RPMI8226 (cell line): ENCODE results near the gene LY6G6F.

Experiments used
- DNase-seq: peaks from one replicate; pipeline ENCODE4 v3.0.0-alpha.2; 2015

LY6G6F gene

DNA sequence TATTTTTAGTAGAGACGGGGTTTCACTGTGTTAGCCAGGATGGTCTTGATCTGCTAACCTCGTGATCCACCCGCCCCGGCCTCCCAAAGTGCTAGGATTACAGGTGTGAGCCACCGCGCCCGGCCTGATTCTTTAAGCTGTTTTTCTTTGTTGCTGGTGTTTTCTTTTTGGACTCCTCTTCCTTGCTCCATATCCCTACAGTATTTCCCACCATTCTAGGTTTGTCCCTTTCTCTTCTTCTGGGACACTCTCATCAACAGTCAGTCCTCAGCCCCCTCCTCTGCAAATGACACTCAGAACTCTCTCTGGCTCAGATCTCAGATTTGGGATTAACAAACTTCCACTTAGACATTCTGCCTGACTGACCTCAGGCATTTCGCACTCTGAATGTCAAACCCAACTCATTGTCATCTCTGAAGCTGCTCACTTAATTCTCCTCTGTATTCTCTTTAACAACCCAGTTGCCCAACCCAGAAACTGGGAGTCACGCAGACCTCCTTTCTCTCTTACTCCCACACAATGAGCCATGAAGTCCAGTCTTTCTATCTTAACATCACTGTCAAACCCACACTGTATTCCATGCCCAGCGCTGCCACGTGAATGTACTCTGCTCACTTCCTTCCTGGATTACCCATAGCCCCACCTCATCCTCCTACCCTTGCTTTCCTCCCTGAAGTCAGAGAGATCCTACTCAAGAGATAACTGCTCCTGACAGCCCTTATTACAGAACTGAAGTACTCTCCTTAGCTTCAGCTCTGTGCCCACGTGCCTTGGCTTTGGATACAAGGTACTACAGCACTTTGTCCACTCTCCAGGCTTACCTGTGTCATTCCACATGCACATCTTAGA lies 19.1 kb downstream of the LY6G6F start:
- DNase-seq: no peak

DNA sequence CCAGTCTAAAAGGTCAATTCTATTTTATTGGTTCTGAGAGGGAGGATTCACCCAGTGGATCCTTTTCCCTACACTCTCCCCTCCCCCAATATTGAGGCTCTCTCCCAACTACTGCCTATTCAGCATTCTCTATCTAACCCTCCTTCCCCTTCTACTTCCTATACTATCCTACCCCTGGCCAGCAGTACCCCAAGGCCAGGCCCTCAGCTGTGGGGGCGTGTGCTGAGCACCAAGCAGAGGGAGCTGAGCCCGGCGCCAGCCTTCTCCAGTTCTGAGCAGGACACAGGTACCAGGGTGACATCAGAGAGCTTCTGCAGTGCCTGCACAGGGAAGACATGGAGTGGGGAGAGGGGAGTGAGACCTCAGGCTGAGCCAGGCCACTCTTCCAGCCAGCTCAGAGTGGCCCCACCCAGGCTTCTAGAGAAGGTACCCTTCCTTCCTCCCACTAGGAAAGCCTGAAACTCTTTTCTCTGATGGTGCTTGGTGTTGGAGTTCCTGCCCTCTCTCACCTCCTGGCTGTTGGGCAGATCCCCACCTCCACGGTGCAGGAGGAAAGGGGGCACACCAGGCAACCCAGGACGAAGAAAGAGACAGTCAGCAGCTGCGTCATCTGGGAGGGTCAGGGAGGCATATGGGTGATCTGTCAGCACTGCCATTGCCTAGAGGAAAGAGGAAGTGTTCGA lies 20.5 kb downstream of the LY6G6F start:
- peak; percentile 91 for DNase-seq

DNA sequence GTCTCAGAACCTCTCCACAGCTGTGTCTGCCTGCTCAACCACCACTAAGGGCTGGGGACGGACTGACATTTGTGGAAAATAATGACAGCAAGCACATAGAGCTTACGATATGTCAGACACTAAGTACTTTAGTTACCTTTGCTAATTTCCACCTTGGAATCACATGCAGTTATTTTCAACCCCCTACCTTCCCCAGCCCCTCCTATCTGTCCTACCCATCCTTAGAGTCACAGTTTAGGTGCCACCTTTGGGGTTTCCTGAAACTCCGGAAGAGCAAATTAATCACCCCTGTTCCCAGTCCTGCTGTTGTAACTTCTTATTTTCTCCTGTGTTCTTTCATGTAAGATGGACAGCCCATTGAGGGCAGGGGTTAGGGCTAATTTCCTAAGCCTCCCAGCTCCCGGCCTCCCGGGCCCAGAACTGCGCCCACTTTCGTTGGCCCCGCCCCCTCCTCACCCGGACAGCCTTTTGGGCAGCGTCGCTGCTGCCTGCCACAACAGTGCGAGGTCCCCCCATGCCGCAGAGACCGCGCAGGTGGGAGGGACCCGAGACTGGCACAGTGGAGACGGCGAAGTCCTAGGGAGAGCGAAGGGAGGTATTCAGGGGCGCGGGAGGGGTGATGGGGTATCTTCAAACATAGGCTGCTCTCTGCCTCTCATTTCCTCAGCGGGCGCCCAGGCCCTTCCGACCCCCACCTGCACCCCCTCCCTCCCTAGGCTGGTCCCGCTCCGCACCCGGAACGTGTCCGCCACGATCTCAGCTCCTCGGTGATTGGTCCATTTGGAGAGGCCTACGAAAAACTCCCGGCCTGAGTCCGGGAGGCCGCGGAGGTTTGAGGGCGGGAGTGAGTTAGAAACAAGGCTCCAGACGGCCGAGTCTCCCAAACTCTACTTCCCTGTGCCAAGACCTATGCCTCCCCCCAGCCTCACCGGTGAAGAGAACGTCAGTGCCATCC lies 21.3 kb downstream of the LY6G6F start:
- no peak for DNase-seq

DNA sequence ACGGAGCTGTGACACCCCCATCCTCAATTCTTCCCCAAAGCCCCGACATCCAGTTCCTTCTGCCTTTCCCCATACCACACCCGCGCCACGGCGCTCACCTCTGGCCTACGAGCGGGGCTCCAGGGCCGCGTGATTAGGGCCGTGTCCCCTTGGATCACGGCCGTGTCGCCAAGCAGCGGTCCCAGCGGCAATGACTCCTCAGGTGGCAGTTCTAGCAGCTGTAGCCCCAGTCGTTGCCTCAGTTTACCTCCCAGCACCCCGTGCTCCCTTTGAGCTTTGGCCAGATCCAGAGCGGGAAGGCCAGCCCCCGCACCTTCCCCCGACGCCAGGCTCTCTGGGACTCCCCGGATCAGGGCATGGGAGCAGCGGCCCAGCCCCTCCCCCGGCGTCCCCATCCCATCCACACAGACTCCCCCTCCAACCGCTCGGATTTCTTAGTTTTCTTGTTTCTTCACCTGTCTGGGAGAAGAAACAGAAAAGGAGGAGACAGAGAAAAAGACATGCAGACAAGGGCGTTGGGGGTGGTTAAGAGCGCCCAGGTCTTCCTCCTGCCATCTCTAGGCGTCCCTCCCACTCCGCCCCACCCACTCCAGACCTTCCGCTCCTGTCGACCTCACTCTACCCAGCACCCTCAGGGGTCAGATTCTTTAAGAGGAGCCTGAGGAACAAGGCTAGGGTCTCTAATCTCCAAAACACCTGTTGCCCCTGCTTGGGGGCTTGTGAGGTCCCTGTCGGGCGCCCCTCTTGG lies 22.3 kb downstream of the LY6G6F start, which contains the start of gene DDAH2:
DDAH2 (minus strand) TSS at position 533 of the 748 bp plus-strand sequence; CDS start at position 395, 138 bp downstream.
- DNase-seq: no peak

DNA sequence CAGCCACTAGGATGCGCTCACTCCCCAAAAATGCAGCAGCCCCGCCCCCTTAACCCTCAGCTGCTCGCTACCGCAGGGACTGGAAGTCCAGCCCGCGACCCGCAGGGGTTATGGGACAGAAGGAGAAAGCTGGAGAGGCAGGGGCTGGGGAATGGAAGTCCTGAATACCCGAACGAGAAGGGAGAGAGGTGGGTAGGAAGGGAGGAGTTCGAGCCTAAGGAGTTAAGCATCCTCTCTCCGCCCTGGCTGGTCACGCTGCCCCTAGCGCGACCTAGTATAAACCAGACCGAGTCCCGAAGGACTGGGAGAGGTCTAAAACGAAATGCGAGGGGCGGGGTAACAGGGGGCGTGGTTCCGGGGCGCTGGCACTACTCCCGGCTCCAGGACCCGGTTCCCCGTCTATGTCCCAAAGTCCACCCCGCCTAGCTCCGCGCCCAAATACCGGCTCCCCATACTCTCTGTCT lies 22.9 kb downstream of the LY6G6F start:
- peak; percentile 81 for DNase-seq

DNA sequence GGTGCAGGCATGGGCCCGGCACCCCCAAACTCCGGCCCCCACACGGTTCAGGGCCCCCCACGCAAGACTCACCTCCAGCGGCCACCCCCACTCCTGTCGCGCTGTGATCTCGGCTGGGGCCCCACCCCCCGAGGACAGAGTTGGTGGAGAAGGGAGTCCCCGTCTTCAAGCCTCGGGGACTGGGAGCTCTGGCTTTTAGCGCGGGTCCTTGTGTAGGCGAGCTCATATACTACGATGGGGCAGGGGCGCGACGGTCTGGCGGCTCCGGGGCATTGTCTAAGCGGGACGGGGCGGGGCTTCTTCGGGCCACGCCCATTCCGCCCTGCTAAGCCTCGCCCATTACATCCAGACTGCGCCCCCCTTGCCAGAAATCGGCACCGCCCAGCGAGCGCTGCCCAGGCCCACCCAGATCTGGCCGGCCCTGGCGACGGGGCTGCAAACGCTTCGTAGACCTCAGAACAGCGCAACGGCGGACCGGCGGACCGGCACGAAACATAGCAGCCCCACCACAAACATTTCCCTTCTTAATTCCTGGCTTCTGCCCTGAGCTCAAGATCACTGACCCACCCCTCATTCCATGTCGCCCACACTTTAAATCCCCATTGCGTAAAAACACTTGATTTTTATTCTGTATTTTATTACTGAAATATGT lies 23.4 kb downstream of the LY6G6F start:
- peak; percentile 60 for DNase-seq

DNA sequence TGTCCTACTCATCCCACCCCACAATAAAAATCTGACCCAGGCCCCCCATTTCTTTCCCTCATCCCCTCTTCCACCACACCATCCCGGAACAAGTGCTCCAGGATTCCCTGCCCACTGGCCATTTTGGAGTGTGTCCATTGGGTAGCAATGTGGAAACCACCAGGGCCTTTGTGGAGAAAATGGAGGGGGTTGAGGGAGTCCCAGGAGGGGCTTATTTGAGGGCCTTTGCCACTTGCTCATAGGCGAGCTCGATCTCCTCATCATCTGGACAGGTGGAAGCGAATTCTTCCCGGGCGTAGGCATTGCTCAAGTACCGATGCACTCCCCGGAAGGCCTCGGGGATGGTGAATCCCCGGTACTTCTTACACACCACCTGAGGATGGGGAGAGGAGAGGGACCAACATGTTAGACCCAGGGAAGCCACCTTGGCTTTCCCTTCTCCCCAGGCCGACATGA lies 24.0 kb downstream of the LY6G6F start:
- no peak for DNase-seq

DNA sequence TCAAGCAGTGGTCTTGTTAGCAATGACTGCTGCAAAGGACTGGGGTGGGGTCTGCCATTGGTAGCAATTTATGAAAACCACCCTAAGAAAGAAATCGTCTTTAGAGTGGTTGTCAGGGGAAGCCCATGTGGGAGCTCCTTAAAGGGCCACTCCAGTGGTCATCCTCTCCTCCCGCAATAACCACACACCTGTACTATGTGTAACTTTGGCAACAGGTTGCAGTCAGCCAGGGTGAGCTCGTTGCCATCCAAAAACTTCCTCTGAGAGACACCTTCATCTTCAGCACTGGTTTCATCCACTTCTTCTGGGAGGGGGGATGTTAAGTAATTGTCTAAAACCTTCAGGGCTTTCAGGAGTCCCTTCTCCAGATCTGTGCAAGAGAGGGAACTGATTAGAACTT lies 25.4 kb downstream of the LY6G6F start:
- DNase-seq: no peak

DNA sequence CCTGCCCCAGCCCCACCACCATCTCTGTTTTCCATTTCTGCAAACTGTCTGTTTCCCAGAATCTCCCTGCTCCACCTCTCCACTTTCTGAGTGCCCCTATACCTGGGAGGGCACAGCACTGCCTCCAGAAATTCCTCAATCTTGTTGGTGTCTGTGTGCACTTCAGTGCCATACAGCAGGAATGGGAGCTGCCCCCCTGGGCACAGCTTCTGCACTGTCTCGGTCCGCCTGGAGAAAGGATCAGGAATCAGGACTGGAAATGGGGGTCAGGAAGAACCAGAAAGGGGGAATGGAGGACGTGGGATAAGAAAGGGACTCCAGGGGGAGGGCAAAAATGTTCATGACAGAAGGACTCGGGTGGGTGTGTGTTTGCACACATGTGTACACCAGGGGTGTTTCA lies 27.1 kb downstream of the LY6G6F start:
- DNase-seq: no peak

DNA sequence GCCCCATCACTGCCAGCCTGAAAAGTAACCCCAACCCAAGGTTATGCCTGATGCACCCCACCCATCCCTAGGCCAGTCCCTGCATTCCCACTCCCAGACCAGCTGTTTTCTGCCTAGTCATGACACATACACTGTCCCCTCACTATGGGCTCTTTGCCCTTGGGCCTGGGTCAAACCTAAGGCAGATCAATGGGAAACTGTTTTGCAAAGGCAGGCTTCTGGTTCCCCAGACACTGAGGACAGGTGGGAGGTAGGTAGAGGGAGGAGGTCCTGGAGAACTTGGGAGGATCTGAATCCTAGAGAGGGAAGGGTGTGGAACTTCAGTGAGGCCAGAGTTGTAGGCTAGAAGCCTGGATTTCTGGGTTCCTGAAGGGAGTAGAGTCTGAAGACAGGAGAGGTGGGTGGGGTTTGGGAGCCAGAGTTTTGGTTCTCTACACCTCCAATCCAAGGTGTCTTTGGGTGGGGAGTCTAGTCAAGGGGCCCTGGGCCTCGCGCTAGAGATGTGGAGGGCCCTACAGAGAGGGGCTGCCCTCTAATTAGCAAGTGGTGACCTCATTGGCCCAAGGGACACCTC lies 27.7 kb downstream of the LY6G6F start:
- DNase-seq: no peak

DNA sequence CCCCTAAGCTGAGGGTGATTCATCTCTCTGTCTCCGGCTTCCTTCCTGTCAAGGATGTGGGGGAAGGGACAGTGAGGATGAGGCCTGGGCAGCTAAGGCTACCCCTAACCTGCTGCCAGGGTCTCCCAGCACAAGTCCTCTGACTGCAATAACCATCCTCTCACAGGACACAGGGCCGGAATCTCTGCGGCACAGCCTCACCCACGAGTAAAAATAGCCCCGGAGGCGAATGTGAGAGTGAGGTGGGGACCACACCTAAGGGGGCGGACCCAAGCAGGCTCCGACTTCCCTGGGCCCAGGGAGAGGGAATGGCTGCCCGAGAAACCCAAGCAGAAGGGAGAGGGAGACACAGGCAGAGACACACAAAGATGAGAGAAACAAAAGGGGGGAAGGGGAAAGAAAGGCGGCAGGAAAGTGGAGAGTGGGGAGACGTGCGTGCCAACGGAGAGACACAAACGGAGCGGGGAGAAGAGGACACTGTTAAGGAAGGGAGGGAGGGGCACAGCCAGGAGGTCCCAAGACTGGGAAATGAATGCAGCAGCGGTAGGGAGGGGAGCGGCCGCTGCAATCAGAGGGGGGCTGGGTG lies 28.2 kb downstream of the LY6G6F start:
- DNase-seq: peak; percentile 60

DNA sequence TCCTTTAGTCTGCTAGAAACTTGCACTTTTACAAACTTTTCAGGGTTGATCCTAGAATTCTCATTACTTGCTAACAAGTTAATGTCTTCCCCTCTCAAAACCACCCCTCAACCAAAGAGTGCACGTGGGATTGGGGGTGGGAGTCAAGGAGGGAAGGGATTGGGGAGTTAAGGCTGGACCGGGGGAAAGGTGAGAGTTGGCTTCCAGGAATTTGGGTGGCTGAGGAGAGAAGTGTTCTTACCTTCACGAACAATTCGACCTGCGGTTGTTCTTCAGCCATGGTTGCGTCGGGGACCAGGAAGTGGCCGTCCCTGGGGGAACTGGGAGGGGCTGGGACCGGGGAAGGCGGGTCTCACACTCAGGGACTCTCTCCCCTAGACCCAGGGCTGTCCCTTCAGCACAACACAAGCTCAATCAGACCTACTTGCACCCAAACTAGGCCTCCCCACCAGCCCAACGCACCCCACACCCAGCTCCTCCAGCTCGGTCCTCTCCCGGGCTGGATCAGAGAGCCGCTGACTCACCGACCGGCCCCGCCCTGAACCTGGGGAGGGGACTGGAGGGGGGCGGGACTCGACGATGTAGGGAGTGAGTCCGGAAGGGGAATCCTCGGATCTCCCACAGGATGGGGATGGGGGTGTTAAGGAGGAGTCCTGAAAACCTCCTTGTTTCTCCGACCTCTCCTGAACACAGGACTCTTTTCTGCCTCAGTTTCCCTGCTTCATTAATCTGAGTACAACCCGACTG lies 29.5 kb downstream of the LY6G6F start, which contains the start of gene CLIC1:
CLIC1 (minus strand) TSS at position 510 of the 747 bp plus-strand sequence; CDS start at position 280, 230 bp downstream.
- peak; percentile 78 for DNase-seq

DNA sequence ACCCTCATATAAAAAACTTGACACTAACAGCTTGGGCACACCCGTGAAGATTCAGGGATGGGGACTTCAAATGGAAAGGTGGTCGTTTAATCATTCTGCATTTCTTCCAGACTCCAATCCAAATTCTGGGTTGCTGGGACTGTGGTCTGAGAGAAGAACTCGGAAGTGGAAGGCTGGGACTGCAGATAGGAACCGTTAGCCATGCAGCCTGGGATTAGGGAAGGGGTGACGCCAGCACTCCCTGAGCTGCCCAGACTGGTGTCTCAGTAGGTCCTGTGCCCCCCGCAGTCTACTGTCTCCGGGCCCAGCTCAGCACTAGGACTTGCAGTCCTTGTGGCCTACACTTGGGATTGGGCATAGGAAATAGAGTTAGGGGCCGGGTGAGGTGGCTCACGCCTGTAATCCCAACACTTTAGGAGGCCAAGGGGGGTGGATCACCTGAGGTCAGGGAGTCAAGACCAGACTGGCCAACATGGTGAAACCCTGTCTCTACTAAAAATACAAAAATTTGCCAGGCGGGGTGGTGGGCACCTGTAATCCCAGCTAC lies 30.2 kb downstream of the LY6G6F start:
- no peak for DNase-seq

DNA sequence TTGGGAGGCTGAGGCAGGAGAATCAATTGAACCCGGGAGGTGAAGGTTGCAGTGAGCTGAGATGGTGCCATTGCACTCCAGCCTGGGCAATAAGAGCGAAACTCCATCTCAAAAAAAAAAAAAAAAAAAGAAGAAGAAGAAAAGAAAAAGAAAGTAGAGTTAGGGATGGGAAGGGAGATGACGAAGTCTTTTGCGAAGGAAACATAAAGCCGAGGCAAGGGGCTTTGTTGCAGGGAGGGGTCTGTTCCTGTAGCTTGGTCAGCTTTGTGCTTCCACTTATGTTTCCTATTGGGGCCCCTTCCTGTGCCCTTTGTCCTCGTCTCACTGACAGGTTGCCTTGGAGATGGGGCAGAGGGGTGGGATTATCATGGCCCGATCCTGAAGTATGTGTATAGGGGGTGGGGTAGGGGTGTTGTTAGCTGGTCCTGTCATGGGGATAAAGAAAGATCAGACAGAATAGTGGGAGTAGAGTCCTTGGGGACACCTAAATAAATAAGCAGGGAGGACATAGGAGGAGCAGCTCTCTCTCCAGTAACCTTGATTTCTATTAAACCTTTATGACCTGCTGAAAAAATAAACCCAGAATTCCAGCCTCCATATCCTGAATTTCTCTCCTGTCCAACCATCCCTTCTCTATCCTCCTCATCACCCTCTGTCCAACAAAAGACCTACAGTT lies 30.8 kb downstream of the LY6G6F start:
- DNase-seq: peak; percentile 37

DNA sequence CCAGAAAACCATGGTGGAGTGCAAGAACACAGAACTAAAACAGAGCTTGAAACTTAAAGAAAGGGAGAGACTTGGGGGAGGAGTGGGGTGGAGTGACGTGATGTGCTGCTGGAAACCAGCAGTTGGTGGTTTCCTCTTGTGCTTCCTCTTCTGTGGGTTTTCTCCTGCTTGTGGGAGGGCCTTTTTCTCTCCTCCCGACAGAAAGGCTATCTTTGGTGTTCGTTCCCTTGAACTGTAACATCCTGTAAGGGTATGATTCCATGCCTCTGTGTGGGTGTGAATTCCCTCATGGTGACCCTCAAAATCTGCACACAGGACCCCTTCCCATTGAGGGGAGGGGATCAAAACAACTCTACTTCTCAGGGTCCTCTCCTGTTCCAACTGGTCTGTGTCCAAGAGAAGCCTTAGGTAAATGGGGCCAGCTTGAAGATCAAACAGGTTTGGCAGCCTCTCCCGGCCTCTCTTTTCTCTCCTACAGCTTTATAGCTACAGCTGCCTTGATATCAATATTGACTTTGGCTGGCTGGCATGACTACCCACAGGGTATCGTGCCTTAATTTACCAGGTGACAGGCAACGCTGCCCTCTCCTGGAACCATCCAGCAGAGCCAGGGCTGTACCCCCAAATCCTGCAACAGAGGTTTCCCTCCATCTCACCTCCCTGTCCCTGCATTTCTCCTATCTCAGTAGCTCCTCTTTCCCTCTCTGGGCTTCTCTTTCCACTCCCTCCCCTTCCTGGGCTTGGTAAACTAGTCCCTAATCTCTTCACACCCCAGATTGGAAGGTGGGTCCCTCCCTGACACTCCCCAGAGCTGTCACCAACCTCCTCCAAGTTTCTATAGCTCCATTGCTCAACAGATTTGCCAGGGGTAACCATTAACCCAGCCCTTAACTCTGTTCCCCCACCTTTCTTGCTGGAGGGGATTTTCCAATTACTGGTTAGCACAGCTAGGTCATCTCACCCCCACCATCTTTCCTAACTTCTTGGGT lies 31.6 kb downstream of the LY6G6F start:
- DNase-seq: peak; percentile 87

DNA sequence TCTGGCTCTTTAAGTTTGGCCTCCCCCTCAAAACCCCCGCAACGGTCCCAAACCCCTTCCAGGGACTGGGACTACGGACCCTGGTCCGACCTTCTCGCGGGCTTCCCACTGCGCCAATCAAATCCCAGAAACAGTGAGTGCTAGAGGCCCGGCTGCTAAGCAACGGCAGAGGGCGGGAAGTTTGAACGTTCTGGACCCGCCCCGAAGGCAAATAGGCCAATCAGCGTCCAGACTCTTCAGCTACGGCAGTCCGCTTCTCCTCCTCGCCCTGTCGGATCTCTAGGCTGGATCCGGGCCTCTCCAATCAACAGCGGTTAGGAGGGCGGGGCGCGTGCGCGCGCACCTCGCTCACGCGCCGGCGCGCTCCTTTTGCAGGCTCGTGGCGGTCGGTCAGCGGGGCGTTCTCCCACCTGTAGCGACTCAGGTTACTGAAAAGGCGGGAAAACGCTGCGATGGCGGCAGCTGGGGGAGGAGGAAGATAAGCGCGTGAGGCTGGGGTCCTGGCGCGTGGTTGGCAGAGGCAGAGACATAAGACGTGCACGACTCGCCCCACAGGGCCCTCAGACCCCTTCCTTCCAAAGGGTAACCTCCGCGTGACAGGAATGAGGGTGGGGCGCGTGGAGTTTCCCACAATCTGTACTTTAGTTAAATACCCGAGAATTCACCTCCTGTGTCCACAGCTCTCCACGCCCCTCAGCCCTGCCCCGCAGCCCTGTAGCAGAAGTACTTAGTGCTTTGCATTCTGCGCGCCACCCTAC lies 33.2 kb downstream of the LY6G6F start, which contains the start of gene MSH5:
MSH5 (plus strand) TSS at position 367 of the 758 bp plus-strand sequence. CDS start 462 bp downstream, outside the sequence.
- peak; percentile 99 for DNase-seq
